Measurements from ENCODE around the gene TTC17.

- TF ChIP-seq CTCF (IDR thresholded peaks at IDR 0.05) = no peak
- no peak for TF ChIP-seq POLR2A (IDR thresholded peaks at IDR 0.05)
- no peak for TF ChIP-seq POLR2AphosphoS5 (IDR thresholded peaks at IDR 0.05)
Measured at GRCh38 chr11:43511959-43512358, 153.2 kb downstream of the TTC17 start.
